ENCODE results near the gene OLFML2A.

DNA sequence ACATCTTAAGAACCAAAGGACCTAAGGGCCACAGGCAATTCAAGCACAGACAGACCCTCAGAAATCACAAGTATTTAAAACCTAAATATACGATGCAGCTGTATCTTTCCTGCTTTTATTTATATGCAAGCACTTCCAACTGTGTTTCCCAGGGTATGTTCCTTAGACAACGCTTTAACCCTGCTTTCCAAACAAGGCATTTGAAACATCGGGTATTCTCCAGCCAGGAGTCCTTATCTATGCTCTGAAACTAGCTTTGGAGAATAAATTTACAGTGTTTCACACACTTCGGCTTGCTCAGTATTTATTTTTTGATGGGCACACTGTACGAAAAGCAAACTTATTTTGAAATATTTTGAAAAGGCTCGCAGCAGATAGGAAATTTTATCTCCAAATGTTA is 19.3 kb upstream of the OLFML2A start:
- TF ChIP-seq, protein P1, sequence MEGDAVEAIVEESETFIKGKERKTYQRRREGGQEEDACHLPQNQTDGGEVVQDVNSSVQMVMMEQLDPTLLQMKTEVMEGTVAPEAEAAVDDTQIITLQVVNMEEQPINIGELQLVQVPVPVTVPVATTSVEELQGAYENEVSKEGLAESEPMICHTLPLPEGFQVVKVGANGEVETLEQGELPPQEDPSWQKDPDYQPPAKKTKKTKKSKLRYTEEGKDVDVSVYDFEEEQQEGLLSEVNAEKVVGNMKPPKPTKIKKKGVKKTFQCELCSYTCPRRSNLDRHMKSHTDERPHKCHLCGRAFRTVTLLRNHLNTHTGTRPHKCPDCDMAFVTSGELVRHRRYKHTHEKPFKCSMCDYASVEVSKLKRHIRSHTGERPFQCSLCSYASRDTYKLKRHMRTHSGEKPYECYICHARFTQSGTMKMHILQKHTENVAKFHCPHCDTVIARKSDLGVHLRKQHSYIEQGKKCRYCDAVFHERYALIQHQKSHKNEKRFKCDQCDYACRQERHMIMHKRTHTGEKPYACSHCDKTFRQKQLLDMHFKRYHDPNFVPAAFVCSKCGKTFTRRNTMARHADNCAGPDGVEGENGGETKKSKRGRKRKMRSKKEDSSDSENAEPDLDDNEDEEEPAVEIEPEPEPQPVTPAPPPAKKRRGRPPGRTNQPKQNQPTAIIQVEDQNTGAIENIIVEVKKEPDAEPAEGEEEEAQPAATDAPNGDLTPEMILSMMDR (IDR thresholded peaks at IDR 0.05) = no peak
- TF ChIP-seq CHD4 (IDR thresholded peaks at IDR 0.05; ENCODE audit: borderline replicate concordance) = no peak
- no peak for TF ChIP-seq RFX5 (IDR thresholded peaks at IDR 0.05)
- no peak for TF ChIP-seq RCOR1 (IDR thresholded peaks at IDR 0.05; ENCODE audit: low read depth, low read length)
- no peak for TF ChIP-seq EHMT2 (IDR thresholded peaks at IDR 0.05; ENCODE audit: low read depth)
- no peak for TF ChIP-seq SMC3 (IDR thresholded peaks at IDR 0.05)
- no peak for TF ChIP-seq POLR2A (IDR thresholded peaks at IDR 0.05; ENCODE audit: low read length)
- no peak for TF ChIP-seq REST (IDR thresholded peaks at IDR 0.05)
- no peak for TF ChIP-seq CHD2 (IDR thresholded peaks at IDR 0.05; ENCODE audit: low read length, partially characterized antibody)
- no peak for TF ChIP-seq JUNB (IDR thresholded peaks at IDR 0.05)
- no peak for TF ChIP-seq HOXB5 (CRISPR knock-in tag; IDR thresholded peaks at IDR 0.05)
- TF ChIP-seq CEBPB (IDR thresholded peaks at IDR 0.05) = no peak
- TF ChIP-seq, protein P2, sequence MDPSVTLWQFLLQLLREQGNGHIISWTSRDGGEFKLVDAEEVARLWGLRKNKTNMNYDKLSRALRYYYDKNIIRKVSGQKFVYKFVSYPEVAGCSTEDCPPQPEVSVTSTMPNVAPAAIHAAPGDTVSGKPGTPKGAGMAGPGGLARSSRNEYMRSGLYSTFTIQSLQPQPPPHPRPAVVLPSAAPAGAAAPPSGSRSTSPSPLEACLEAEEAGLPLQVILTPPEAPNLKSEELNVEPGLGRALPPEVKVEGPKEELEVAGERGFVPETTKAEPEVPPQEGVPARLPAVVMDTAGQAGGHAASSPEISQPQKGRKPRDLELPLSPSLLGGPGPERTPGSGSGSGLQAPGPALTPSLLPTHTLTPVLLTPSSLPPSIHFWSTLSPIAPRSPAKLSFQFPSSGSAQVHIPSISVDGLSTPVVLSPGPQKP (IDR thresholded peaks at IDR 0.05; ENCODE audit: low read depth, low read length) = no peak
- TF ChIP-seq, protein P3, sequence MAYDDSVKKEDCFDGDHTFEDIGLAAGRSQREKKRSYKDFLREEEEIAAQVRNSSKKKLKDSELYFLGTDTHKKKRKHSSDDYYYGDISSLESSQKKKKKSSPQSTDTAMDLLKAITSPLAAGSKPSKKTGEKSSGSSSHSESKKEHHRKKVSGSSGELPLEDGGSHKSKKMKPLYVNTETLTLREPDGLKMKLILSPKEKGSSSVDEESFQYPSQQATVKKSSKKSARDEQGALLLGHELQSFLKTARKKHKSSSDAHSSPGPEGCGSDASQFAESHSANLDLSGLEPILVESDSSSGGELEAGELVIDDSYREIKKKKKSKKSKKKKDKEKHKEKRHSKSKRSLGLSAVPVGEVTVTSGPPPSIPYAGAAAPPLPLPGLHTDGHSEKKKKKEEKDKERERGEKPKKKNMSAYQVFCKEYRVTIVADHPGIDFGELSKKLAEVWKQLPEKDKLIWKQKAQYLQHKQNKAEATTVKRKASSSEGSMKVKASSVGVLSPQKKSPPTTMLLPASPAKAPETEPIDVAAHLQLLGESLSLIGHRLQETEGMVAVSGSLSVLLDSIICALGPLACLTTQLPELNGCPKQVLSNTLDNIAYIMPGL (CRISPR knock-in tag; IDR thresholded peaks at IDR 0.05; ENCODE audit: borderline replicate concordance) = no peak

All from A549 (cell line).